Activated B cell treated with CpG ODN at 0.5 μM for 24 hours (primary cell): Measurements from ENCODE around the gene TTC19. TPM values are rescaled to one million over a fixed set of nuclear protein-coding genes. Genes with fewer than 3 reads are reported as not detected.

ENCODE experiments used
- ATAC-seq: fragments of 200-7000 bp; cut with Tn5 transposase; one replicate; pipeline ENCODE4 v1.10.0; 2021; ENCODE audit warnings: low read depth, mild to moderate bottlenecking, moderate library complexity
- CTCF ChIA-PET: fragments of 350-600 bp; sonication (Branson Sonifier 250); formaldehyde crosslinking; loops from one replicate; lab custom pipeline; 2021; ENCODE audit warnings: antibody characterized with exemption; lab: Charles Lee
- POLR2A ChIA-PET: fragments of 350-600 bp; sonication (Branson Sonifier 250); formaldehyde crosslinking; loops from one replicate; lab custom pipeline; 2021; ENCODE audit warnings: antibody characterized with exemption; lab: Charles Lee
- DNase-seq: peaks from one replicate; pipeline ENCODE4 v3.0.0; 2022
- H3K27ac Mint-ChIP-seq: one replicate; pipeline ENCODE4 v1.8.0; 2020; ENCODE audit warnings: mixed read lengths
- H3K27me3 Mint-ChIP-seq: one replicate; pipeline ENCODE4 v1.8.0; 2021; ENCODE audit warnings: mixed read lengths
- H3K36me3 Mint-ChIP-seq: one replicate; pipeline ENCODE4 v1.8.0; 2021; ENCODE audit warnings: low read depth, mixed read lengths
- H3K4me1 Mint-ChIP-seq: one replicate; pipeline ENCODE4 v1.8.0; 2021; ENCODE audit warnings: mixed read lengths
- H3K4me3 Mint-ChIP-seq: one replicate; pipeline ENCODE4 v1.8.0; 2020; ENCODE audit warnings: mild to moderate bottlenecking, mixed read lengths
- H3K9me3 Mint-ChIP-seq: one replicate; pipeline ENCODE4 v1.8.0; 2020; ENCODE audit warnings: mixed read lengths
- CTCF ChIP-seq: fragments of 200-600 bp; IDR thresholded peaks from one replicate; pipeline ENCODE4 v1.8.0; 2022; ENCODE audit warnings: antibody characterized with exemption, mild to moderate bottlenecking
- intact Hi-C: fragments of 100-400 bp; cut with micrococcal nuclease; formaldehyde crosslinking; loops from one replicate; pipeline ENCODE4 v1.15.1; 2024
- total RNA-seq: library from RNA; stranded (reverse); gene quantifications from 2 replicates; pipeline ENCODE4 v1.2.3, GENCODE V29; 2022

Gene TTC19
- total RNA-seq, 1 donor from 2014 or later = 34.2 TPM

DNA sequence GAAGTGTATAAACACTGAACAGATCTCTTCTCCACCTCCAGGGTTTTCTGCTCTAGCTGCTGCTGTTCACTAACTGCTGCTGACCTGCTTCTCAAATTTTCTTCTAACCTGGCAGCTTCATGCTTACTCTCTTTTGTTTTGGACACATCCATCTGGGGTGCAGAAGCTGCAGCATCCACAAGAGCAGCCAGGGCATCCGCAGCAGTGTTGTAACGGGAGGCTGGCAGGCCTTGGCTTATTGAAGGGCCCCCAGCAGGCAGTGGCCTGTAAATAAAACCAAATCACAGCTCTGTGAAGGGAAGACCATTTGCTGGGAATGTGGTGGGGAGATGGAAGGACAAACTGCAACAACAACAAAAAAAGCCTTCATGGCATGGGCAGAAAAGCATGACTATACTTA lies 62.0 kb downstream of the TTC19 start:
- intact Hi-C loops = no loop called here
- H3K27me3 Mint-ChIP-seq = no peaks in the 10 kb centered on the region
- no peak overlapping the region for H3K27ac Mint-ChIP-seq
- no peak overlapping the region for H3K4me3 Mint-ChIP-seq
- CTCF ChIA-PET = no interaction called here
- H3K9me3 Mint-ChIP-seq = no peaks in the 10 kb centered on the region
- no peaks in the 10 kb centered on the region for H3K4me1 Mint-ChIP-seq
- no peak for TF ChIP-seq CTCF
- POLR2A ChIA-PET = interaction anchor here (0.6 kb wide), 1 partner anchor 21 kb away, joined by 5 read pairs; no protein-coding TSS in a partner anchor
- ATAC-seq = no peak
- peaks cover 89% of the 10 kb centered on the region for H3K36me3 Mint-ChIP-seq
- no peak for DNase-seq

DNA sequence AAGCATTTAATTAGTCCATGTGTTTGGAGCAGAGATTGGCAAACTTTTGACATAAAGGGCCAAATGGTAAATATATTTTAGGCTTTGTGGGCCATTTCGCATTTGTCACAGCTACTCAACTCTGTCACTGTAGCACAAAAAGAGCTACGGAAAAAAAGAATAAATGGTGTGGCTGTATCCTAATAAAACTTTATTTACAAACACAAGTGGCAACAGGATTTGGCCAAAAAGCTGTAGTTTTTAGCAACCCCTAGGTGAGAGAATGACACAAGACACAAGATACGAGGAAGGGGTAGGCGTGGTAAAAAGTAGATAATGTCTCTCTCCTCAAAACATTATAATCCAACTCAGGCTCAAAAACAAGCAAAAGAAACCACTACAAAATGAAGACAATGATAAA lies 66.5 kb downstream of the TTC19 start:
- peaks cover 93% of the 10 kb centered on the region for H3K36me3 Mint-ChIP-seq
- no peak overlapping the region for H3K4me3 Mint-ChIP-seq
- H3K27ac Mint-ChIP-seq = no peak overlapping the region
- H3K4me1 Mint-ChIP-seq = no peaks in the 10 kb centered on the region
- POLR2A ChIA-PET = no interaction called here
- ATAC-seq = no peak
- no peaks in the 10 kb centered on the region for H3K9me3 Mint-ChIP-seq
- CTCF ChIA-PET = no interaction called here
- no peak for DNase-seq
- intact Hi-C loops = no loop called here
- H3K27me3 Mint-ChIP-seq = no peaks in the 10 kb centered on the region
- TF ChIP-seq CTCF = no peak

- intact Hi-C loops = no loop called here
- Mint-ChIP-seq H3K9me3 (no peaks in the 10 kb centered on the region), H3K4me1 (no peaks in the 10 kb centered on the region), H3K27me3 (no peaks in the 10 kb centered on the region), H3K27ac (no peak overlapping the region), H3K4me3 (no peak overlapping the region), H3K36me3 (peaks cover 91% of the 10 kb centered on the region)
- ATAC-seq = no peak
- no peak for DNase-seq
- TF ChIP-seq CTCF = no peak
- CTCF ChIA-PET = no interaction called here
- POLR2A ChIA-PET = no interaction called here
Observed at GRCh38 chr17:16068323-16068722, 68.7 kb downstream of the TTC19 start.

- ATAC-seq (no peak), DNase-seq (no peak)
- Mint-ChIP-seq H3K36me3 (peaks cover 87% of the 10 kb centered on the region), H3K4me3 (no peak overlapping the region), H3K27ac (no peak overlapping the region), H3K9me3 (no peaks in the 10 kb centered on the region), H3K27me3 (no peaks in the 10 kb centered on the region), H3K4me1 (no peaks in the 10 kb centered on the region)
- intact Hi-C loops = no loop called here
- ChIA-PET POLR2A (no interaction called here), CTCF (no interaction called here)
- no peak for TF ChIP-seq CTCF
Observed at GRCh38 chr17:16072031-16072430, 72.4 kb downstream of the TTC19 start.

DNA sequence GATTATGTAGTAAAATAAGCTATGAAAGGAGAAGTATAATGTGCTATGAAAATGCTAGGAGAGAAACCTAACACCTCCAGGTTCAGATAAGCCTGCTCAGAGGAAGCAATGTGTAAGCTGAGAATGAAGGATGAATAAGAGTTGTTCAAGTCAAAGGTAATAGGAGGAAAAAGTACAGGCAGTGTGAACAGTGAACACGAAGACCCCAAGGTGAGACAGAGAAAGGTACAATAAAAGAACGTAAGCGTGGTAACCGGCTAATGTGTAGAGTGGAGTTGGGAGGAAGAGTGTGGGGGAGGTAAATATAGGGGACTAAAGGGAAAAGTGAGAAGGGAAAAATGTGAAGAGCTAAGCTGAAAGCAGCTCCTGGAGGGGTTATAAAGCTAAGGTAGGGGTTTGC lies 74.2 kb downstream of the TTC19 start:
- peaks cover 85% of the 10 kb centered on the region for H3K36me3 Mint-ChIP-seq
- H3K4me3 Mint-ChIP-seq = no peak overlapping the region
- ATAC-seq (no peak), DNase-seq (no peak)
- TF ChIP-seq CTCF = no peak
- intact Hi-C loops = no loop called here
- no peak overlapping the region for H3K27ac Mint-ChIP-seq
- no peaks in the 10 kb centered on the region for H3K9me3 Mint-ChIP-seq
- CTCF ChIA-PET = no interaction called here
- no peaks in the 10 kb centered on the region for H3K27me3 Mint-ChIP-seq
- H3K4me1 Mint-ChIP-seq = no peaks in the 10 kb centered on the region
- POLR2A ChIA-PET = interaction anchor here (0.6 kb wide), 1 partner anchor 184 kb away, joined by 4 read pairs; no protein-coding TSS in a partner anchor
